HG02981 (cell line): ENCODE data around the gene GRIA2.
"Not testable (repeated sequence)": the region's sequence is repeated elsewhere in the genome, so short reads cannot be mapped to it uniquely, and the experiment has no call there.

Experiments used
- ATAC-seq: cut with Tn5 transposase; IDR thresholded peaks from one replicate; pipeline ENCODE4 v1.9.1; 2021; ENCODE audit warnings: mild to moderate bottlenecking, moderate library complexity; ENCODE audit not compliant: unreplicated experiment

GRIA2 gene

DNA sequence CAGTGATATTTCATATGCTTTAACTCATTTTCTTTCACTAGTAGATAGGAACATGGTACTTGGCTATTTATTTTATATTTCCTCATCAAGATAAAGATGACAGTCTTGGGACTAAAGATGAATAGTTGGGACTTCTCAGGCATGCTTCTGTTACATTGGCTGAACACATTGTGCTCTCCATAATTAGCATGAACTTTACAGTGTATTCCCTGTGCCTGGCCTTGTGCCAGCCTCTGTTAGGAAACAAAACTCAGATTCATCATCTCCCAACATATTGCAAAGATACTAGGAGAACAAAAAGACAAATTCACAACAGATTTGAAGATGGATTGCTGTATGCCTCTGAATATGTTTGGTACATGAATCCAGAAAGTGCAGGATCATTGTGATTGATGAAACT, 26.4 kb downstream of the GRIA2 start:
- ATAC-seq: no peak

DNA sequence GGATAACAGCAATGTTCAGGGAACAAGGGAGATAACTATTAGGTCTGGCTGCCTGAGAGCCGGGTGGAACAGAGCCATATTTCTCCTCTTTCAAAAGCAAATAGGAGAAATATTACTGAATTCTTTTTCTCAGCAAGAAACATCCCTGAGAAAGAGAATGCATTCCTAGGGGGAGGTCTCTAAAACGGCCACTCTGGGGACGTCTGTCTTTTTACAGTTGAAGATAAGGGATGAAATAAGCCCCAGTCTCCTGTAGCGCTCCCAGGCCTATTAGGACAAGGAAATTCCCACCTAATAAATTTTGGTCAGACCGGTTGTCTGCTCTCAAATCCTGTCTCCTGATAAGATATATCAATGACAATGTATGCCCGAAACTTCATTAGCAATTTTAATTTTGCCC, 37.6 kb downstream of the GRIA2 start:
- not testable (repeated sequence) for ATAC-seq

DNA sequence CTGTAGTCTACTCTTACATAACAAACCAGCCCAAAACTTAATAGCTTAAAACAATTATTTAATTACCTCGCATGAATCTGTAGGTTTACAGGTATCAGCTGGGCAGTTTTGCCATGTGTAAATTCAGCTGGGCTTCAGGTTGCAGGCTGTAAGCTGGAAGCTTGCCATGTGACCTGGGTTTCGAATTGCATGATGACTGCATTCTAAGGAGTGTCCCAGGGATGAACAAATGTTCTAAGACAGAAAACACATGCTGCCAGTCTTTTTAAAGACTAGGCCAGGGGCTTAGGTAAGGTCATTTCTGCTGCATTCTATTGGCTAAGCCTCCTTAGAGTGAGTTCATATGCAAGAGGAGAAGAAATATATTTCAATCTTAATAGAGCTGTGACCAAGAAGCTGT, 44.8 kb downstream of the GRIA2 start:
- no peak for ATAC-seq

DNA sequence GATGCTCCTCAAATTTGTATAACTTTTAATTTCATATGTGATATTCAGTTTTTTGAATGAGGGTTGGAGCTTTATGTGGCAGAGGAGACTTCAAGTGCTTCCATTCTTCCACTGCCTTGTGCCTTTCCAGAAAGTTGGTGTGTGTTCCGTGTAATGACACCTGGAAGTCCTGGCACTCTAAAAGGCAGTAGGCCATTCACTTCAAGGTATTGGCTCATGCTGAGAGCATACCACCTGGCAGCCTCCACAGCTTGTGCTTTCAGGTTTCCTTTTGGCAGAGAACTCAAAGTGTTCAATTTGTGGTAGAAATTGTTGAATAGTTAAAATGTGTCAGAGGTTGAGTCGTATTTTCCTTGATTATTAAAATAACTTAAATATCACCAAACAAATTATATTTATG, 49.6 kb downstream of the GRIA2 start:
- ATAC-seq: no peak

DNA sequence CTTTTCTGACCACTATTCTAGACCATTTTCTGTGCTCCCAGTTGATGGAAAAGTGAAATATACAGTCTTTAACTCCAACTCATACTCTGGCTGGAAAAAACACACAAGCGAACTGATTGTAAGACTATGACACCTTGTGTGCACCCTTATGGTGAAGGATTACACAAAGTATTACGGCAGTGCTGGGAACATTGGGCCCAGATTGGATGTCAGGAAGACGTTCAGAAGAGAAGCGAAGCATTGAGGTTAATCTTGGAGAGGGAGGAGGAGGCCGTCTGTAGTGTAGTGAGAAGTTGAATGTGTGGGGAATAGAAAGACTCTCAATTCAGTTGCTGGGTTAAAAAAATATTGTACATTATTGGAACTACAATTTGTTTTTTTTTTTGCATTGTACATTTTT, 50.0 kb downstream of the GRIA2 start:
- ATAC-seq: no peak

DNA sequence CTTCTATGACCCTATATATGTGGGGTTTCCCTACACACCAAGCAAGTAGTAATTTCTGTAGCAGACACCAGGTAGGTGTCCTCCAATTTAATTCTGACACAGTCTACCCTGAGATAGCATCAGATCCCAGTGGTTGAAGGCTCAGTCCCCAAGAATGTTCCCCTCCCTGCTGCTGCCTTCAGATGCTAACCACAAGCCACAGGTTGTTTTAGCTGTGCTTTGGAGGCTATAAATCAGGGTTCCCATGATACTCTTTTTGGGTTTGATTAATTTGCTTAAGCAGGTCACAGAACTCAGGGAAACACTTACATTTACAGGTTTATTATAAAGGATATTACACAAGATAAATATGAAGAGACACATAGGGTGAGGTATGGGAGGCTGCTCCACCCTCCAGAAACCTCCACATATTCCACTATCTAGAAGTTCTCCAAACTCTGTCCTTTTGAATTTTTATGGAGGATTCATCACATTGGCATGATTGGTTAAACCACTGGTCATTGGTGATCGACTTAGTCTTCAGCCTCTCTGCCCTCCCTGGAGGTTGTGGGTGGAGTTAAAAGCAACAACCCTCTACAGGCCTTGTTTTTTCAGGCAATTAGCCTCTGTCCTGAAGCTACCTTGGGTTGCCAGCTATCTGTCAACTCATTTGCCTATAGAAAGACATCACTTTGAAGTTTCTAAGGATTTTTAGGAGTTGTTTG, 50.8 kb downstream of the GRIA2 start:
- ATAC-seq: no peak

DNA sequence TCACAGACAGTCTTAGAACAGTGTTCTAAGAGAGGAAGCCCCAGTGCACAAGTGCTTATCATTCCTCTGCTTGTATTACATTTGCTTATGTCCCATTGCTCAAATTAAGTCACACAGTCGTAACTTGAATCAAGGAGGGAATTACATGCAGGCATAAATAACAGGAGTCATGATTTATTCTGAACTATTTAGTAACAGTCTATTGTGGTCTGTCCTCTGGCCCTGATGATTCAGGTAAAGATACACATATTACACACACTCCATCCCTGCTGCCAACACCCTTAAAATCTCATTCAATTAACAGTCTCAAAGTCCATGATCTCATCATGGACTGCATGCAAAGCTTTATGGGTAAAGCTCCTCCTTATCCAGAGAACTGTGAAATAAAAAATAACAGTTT, 60.1 kb downstream of the GRIA2 start:
- no peak for ATAC-seq

DNA sequence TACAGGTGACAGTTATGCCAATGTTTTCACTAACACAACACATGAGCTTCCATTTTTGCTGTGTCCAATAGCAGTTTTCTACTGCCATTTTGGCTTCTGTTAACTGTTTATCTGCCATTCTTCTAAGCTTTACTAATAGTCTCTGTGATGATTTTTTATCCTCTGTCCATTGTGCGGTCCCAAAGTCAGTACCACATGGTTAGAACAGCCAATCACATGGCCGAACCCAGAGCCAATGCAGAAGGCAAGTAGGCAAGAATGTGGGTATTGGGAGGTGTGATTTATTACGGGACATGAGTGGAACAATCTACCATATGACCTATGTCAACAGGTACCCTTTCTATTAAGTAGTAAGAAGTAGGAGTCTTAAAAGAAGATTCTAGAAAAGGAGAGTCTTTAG, 61.5 kb downstream of the GRIA2 start:
- no peak for ATAC-seq

DNA sequence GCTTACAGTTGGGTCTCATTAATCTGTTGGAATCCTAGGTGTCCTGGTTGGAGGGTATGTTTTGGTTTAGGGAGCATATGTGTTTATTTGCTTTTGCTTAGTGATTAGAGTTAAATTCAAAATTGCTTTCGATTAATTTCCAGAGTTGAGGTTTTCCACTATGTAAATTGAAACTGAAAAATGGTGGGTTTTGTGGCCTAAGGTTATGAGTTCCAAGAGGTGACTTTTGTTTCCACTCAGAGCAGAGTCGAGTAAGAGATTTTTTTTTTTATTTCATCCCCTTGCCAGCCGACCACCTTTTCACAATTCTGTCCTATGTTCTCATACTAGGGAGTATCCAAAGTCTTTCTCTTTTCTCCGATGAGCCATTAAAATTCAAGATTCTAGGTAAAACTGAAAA, 66.9 kb downstream of the GRIA2 start:
- no peak for ATAC-seq

DNA sequence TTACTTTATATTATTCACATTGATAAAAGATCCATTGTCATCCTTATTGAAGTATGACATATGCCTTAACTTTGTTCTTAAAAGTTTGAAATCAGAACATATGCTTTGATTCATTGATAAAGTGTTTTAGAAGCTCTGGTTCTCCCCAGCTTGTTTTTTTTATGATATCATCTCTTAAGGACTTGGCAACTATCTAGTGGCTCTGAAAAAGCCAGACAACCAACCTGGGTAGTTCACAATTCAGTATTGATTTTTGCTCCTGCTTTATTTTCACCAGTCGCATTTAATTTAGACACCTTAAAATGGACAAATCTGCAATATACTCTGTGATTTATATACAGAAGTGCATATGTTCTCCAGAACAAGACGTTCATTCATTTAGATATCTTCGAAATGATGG, 70.1 kb downstream of the GRIA2 start:
- no peak for ATAC-seq

DNA sequence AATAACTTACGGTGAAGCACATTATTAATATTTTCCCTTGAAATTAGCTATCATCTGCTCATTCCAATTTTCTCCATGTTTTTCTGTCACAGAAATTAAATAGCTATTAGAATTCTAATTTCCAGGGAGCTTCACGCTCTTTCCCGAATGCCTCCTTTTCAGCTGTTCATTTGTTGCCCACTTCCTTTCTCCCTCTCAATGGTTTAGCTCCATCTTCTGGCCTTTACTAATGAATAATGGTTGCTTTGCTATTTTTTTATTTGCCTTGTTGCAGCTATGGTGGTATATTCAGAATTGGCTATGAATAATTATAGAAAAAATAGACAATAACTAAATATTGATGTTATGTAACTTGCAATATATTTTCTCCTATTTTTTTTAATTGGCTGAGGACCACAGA, 70.5 kb downstream of the GRIA2 start:
- no peak for ATAC-seq

DNA sequence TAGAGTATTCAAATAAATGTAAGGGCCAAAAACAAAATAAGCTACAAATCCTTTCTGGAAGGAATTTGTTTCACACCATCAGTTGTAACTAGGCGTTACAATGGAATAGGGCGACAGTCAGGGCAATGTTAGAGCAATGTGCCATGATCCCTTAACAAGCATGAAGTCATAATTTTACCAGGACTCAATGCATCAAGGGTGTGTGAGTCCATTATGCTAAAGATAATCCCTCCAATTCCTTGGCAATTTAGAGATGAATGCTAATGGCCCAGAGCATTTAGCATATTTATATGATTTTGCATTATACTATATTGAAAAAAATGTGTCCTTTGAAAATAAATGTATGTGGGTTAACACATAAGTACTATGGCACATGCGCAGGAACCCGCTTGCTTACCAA, 73.1 kb downstream of the GRIA2 start:
- no peak for ATAC-seq

DNA sequence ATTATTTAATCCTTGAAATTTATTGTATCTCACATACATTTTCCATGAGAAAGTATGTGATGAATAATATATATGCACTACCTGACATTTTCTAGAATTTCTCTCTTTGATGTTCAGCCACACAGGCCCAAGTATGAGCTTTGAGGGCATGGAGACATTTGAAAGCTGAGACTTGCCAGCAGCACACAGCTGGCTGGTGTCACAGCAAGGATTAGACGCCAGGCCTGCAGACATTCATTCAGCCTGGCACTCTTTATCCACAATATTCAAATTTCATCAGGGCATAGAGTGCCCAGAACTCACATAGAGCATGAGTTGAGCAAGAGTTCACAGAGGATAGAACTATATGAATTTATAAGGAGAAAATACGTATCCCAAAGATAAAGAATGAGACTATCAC, 74.0 kb downstream of the GRIA2 start:
- ATAC-seq: no peak

DNA sequence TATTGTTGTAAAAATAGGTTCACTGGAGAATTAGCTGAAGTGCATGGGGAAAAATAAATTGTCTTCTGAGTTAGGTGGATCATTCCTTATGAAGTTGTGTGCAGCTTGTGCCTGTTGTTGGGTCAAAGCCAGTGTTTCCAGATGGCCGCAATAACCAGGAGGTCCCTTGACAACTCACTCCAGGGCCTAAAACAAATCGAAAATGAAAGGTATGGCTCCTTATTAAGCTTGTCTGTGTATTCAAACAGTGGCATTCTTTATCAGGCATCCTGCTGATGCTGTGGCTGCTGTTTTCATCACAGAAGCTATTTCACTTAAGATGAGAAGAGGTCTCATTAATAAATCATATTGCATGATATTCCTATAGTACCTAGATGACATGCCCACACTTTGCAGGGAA, 80.2 kb downstream of the GRIA2 start:
- ATAC-seq: no peak

DNA sequence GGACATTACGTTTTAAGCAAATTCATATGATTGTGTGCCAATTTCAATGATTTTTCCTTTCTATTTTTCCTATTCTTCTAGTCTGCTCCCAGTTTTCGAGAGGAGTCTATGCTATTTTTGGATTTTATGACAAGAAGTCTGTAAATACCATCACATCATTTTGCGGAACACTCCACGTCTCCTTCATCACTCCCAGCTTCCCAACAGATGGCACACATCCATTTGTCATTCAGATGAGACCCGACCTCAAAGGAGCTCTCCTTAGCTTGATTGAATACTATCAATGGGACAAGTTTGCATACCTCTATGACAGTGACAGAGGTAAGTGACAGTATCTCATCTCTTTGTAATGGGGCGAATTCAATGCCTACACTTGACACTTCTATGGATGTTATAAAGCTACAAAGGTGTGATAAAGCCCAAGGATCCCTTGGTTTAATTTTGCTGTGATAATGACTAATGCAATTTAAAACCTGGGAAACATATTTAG, 83.0 kb downstream of the GRIA2 start:
- ATAC-seq: no peak

DNA sequence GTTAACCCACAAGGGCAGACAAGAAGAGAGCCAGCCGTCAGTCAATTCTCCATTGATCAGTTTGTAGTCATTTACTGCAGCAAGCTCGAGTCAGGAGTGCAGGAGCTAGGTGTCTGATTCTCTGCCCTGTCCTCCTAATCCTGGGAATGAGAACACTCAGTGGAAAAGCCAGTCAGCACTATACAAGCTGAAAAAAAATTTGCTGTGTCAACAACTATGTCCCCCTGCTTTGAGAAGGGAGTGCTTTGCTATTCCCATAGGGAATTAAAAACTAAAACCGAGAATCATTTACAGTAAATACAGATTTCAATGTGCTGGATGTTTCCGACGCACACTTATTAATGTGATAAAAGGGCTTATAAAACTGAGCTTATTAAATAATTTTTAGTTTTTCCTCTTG, 84.2 kb downstream of the GRIA2 start:
- no peak for ATAC-seq

DNA sequence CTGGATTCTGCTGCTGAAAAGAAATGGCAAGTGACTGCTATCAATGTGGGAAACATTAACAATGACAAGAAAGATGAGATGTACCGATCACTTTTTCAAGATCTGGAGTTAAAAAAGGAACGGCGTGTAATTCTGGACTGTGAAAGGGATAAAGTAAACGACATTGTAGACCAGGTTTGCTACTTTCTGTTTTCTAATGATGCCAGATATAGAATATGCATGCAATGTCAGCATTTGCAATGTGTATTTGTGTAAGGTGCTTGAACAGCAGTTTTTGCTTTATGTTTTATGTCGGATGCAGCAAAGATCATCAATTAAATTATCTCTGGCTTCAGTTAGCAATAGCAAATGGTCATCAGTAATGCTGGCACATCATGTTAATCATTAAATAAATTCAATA, 92.2 kb downstream of the GRIA2 start:
- no peak for ATAC-seq

DNA sequence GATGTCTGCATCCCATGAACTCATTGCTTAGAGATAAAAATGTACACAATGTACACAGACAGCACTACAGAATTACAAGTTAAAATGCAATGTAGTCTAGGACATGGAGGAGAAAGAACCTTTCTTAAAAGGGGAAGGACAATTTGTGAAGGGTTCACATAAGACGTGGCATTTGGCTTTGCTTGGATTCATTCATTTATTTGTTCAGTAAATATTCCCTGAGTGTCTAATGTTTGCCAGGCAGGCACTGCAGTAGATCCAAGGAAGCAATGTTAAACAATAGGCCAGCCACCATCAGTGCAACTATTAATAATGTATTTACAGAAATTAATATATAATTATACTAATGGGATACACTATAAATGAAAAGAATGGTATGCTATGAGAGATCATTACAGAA, 94.4 kb downstream of the GRIA2 start:
- no peak for ATAC-seq

DNA sequence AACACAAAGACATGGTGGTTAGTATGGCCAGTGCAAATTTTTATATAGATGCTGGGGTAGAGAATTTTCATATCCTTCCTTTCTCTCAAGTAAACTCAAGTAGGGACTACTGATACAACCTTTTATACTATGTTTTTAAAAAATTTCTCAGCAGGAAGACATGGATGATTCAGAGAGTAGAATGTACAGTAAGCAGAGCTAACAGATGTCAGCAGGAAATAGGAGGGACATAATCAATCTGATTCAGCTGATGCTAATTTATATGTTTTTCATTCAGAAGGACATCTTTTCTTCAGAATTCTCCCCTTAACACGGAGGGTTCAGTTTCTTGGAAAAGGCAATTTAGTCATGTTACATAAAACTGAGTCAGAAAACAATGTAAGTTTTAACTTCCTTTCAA, 95.4 kb downstream of the GRIA2 start:
- ATAC-seq: no peak

DNA sequence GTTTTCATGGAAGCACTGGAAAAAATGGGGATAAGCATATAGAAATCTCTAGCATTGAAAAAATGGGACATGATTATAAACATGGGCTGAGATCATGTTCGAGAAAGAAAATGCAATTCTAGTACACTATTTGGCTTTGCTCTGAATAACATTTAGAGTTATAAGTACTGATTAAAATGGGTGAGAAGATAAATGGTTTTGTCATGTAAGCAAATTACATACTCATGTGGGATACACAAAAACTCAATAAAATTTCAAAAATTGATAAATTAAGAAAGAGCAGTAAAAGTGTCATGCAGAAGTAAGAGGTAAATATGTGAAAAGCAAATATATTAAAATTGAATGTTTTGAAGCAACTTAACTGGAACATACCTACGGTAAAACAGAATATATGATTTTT, 99.6 kb downstream of the GRIA2 start:
- no peak for ATAC-seq

DNA sequence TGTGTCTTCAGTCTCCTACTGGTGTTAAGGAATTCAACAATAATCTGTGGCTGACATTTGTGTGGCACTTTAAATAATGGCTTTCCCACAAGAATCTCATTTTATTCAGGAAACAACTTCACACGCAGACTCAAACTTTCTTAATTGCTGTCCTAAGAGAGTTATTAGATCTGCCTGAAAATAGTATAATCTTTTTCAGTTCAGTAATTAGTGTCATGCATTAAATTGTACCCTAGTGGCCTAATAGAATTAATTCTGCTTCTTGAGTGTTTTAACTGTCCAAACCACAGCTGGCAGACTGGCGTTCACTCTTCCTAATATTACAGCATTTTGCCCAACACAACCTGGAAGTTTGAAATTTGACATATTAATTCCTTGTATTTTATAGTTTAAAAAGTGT, 107.1 kb downstream of the GRIA2 start:
- no peak for ATAC-seq

DNA sequence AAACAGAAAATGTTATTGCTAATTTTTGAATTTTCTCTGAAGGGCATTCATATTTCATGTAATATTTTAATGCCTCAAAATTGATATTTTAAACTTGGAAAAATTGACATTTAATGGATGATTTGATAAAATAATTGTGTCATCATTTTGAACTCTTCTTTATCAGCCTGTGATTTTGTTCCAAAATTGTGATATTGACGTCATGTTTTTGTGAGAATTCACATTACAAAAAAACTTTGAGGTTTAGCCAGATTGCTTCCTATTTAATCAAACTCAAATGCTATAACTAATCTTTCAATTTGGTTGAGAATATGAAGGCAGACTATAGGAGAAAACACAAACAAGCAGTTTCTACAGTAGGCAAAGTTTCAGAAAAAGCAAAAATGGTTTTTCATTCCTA, 137.4 kb downstream of the GRIA2 start:
- no peak for ATAC-seq

DNA sequence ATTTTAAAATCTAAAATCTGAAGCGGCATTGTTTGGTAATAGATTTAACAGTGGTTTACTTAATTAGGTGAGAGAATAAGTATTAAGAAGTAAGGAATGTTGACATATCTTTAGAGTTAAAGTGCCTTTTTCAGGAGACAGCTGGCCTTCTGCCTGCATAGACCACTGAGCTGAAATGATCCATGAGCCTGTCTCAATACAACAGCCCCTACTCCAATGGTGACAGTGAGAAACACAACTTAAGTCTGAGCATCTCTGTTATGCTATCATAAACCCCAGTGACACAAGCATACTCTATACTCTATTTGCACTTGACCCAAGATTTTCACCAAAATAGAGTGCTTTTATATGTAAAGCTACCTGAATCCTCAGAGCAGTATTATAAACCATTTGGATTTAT, 137.9 kb downstream of the GRIA2 start:
- ATAC-seq: no peak
